COLO668 (cell line): ENCODE results near the gene ARL10.
A peak's percentile ranks its signal among the peaks of the same experiment; 100 is the strongest.

Source experiments
- DNase-seq: peaks from one replicate; lab custom pipeline; 2025; ENCODE audit not compliant: unreplicated experiment; lab: John Stamatoyannopoulos, UW

ARL10 gene

GRCh38 chr5:176361437-176362232 lies 3.7 kb upstream of the ARL10 start, which contains the start of gene KIAA1191:
Gene KIAA1191 (minus strand): TSS chr5:176361764. CDS start chr5:176359508, 2,256 bp downstream.
- DNase-seq: peak; percentile 84

GRCh38 chr5:176362233-176362490 lies 3.1 kb upstream of the ARL10 start:
- no peak for DNase-seq

- DNase-seq: no peak
These were observed 429 bp upstream of the ARL10 start for GRCh38 chr5:176364765-176365350.

- DNase-seq: no peak
These were observed 1.1 kb downstream of the ARL10 start for GRCh38 chr5:176366232-176366894.

- no peak for DNase-seq
These were observed 3.4 kb downstream of the ARL10 start for GRCh38 chr5:176368726-176369125.

- no peak for DNase-seq
These were observed 4.8 kb downstream of the ARL10 start for GRCh38 chr5:176369934-176370711.

- DNase-seq: no peak
These were observed 6.6 kb downstream of the ARL10 start for GRCh38 chr5:176371621-176372539.

- no peak for DNase-seq
These were observed 8.0 kb downstream of the ARL10 start for GRCh38 chr5:176373100-176373818.

GRCh38 chr5:176379881-176380280 lies 14.6 kb downstream of the ARL10 start:
- DNase-seq: no peak

- no peak for DNase-seq
These were observed 16.1 kb downstream of the ARL10 start for GRCh38 chr5:176381423-176381822.

- DNase-seq: no peak
These were observed 16.7 kb downstream of the ARL10 start for GRCh38 chr5:176381979-176382378.

GRCh38 chr5:176382721-176383120 lies 17.4 kb downstream of the ARL10 start:
- no peak for DNase-seq

- DNase-seq: no peak
These were observed 18.1 kb downstream of the ARL10 start for GRCh38 chr5:176383248-176383905.

GRCh38 chr5:176383961-176384360 lies 18.7 kb downstream of the ARL10 start:
- DNase-seq: no peak

- no peak for DNase-seq
These were observed 19.2 kb downstream of the ARL10 start for GRCh38 chr5:176384366-176384930.

GRCh38 chr5:176384991-176385390 lies 19.7 kb downstream of the ARL10 start:
- no peak for DNase-seq

- no peak for DNase-seq
These were observed 21.2 kb downstream of the ARL10 start for GRCh38 chr5:176386491-176386890.

GRCh38 chr5:176387384-176387925 lies 22.2 kb downstream of the ARL10 start:
- no peak for DNase-seq

GRCh38 chr5:176388003-176388443 lies 22.7 kb downstream of the ARL10 start:
- peak; percentile 13 for DNase-seq
